GM12872 (cell line): ENCODE results near the gene SGMS1.
A peak's percentile ranks its signal among the peaks of the same experiment; 100 is the strongest.

ENCODE experiments used
- TF ChIP-seq, protein P1 (sequence below): IDR thresholded peaks from 3 replicates; pipeline ENCODE4 v1.5.1; 2011; ENCODE audit warnings: low read depth, mild to moderate bottlenecking, low read length, moderate library complexity; ENCODE audit not compliant: insufficient read depth

Gene SGMS1

GRCh38 chr10:50503661-50504320 is 120.0 kb downstream of the SGMS1 start:
- TF ChIP-seq, protein P1, sequence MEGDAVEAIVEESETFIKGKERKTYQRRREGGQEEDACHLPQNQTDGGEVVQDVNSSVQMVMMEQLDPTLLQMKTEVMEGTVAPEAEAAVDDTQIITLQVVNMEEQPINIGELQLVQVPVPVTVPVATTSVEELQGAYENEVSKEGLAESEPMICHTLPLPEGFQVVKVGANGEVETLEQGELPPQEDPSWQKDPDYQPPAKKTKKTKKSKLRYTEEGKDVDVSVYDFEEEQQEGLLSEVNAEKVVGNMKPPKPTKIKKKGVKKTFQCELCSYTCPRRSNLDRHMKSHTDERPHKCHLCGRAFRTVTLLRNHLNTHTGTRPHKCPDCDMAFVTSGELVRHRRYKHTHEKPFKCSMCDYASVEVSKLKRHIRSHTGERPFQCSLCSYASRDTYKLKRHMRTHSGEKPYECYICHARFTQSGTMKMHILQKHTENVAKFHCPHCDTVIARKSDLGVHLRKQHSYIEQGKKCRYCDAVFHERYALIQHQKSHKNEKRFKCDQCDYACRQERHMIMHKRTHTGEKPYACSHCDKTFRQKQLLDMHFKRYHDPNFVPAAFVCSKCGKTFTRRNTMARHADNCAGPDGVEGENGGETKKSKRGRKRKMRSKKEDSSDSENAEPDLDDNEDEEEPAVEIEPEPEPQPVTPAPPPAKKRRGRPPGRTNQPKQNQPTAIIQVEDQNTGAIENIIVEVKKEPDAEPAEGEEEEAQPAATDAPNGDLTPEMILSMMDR: no peak

GRCh38 chr10:50501924-50502452 is 121.8 kb downstream of the SGMS1 start:
- TF ChIP-seq, protein P1: peak; percentile 22; the same call in 1 of the 3 replicates

GRCh38 chr10:50501478-50501877 is 122.3 kb downstream of the SGMS1 start:
- TF ChIP-seq, protein P1: no peak

DNA sequence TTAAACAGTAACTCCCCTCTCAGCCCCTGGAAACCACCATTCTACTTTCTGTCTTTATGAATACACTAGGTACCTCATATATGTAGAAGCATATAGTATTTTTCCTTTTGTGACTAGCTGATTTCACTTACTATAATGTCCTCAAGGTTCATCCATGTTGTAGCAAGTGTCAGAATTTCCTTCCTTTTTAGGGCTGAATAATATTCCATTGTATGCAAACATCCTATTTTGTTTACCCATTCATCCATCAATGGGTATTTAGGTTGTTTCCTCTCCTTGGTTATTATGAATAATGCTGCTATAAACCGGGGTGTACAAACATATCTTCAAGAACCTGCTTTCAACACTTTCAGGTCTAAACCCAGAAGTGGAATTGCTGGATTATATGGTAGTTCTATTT is 125.3 kb downstream of the SGMS1 start:
- TF ChIP-seq, protein P1: no peak

DNA sequence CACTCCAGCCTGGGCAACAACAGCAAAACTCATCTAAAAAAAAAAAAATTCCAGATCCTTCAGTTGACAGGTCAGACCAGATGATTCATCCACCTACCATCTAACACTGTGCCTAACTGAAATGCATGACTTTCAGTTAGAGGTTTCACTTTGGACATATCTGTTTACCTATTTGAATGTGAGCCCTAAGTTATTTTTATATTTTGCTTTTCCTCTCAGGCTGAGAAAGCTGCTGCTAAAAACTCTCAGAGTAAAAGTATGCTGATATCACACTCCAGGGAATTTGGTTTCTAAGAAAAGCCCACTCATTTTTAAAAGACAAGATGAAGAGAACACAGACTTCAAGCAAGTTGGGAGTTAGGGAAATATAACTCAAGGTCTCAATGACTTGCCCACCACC is 126.0 kb downstream of the SGMS1 start:
- TF ChIP-seq, protein P1: no peak

GRCh38 chr10:50496228-50496627 is 127.5 kb downstream of the SGMS1 start:
- TF ChIP-seq, protein P1: no peak

DNA sequence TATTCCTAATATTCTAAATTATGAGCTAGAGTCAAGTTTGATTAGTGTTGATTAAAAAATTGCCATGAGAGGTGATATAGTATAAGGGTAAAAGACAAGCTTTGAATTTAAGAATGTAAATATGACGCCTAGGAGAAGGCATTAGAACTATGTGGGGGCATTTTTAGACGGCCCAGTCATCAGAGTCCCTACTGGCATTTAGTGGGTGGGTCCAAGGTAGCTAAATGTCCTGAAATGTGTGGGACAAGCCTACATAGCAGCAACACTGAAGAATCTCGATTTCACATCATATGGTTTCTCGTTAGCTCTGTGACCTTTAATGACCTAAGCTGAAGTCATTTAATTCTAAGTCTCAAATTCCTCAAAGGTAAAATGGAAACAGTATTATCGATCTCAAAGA is 133.5 kb downstream of the SGMS1 start:
- TF ChIP-seq, protein P1: no peak
